Parathyroid adenoma (tissue), 2 donors: Measurements from ENCODE around the gene FGFR2.

Experiments used
- H2AFZ ChIP-seq: fragments of 300-600 bp; sonication (generic); one replicate; pipeline ENCODE4 v1.7.0; 2017; ENCODE audit warnings: antibody characterized with exemption, mild to moderate bottlenecking
- H3K27ac ChIP-seq: fragments of 300-600 bp; sonication (generic); one replicate; pipeline ENCODE4 v1.7.0; 2017
- H3K27me3 ChIP-seq: fragments of 300-600 bp; sonication (generic); one replicate; pipeline ENCODE4 v1.7.0; 2017; ENCODE audit warnings: low read length; ENCODE audit not compliant: control insufficient read depth, insufficient read depth
- H3K36me3 ChIP-seq: fragments of 300-600 bp; sonication (generic); one replicate; pipeline ENCODE4 v1.7.0; 2017; ENCODE audit warnings: low read length; ENCODE audit not compliant: control insufficient read depth, insufficient read depth
- H3K4me1 ChIP-seq: fragments of 300-600 bp; sonication (generic); one replicate; pipeline ENCODE4 v1.7.0; 2017; ENCODE audit warnings: control low read depth
- H3K4me2 ChIP-seq: fragments of 300-600 bp; sonication (generic); one replicate; pipeline ENCODE4 v1.7.0; 2017; ENCODE audit warnings: low read length
- H3K4me3 ChIP-seq: fragments of 300-600 bp; sonication (generic); one replicate; pipeline ENCODE4 v1.7.0; 2017; ENCODE audit warnings: low read depth, low read length
- H3K79me2 ChIP-seq: fragments of 300-600 bp; sonication (generic); one replicate; pipeline ENCODE4 v1.7.0; 2017; ENCODE audit warnings: control low read depth
- H3K9ac ChIP-seq: fragments of 300-600 bp; sonication (generic); one replicate; pipeline ENCODE4 v1.7.0; 2017; ENCODE audit warnings: mild to moderate bottlenecking
- H3K9me3 ChIP-seq: fragments of 300-600 bp; sonication (generic); one replicate; pipeline ENCODE4 v1.7.0; 2017; ENCODE audit warnings: low read length; ENCODE audit not compliant: control insufficient read depth
- CTCF ChIP-seq: fragments of 300-600 bp; sonication (generic); IDR thresholded peaks from one replicate; pipeline ENCODE4 v1.7.0; 2017; ENCODE audit warnings: antibody characterized with exemption, mild to moderate bottlenecking
- donor health status: primary hyperparathyroidism.

The FGFR2 gene

GRCh38 chr10:121500701-121501332 is 97.4 kb downstream of the FGFR2 start:
- Histone ChIP-seq H3K9ac (no peak overlapping the region), H3K36me3 (no peaks in the 10 kb centered on the region), H3K4me2 (no peak overlapping the region), H3K27ac (no peak overlapping the region), H3K9me3 (no peaks in the 10 kb centered on the region), H3K79me2 (no peaks in the 10 kb centered on the region), H3K27me3 (no peaks in the 10 kb centered on the region), H2AFZ (no peak overlapping the region), H3K4me3 (no peak overlapping the region), H3K4me1 (no peaks in the 10 kb centered on the region)
- no peak for TF ChIP-seq CTCF

GRCh38 chr10:121497513-121498470 is 100.5 kb downstream of the FGFR2 start:
- H3K4me2 ChIP-seq: no peak overlapping the region
- H3K27me3 ChIP-seq: no peaks in the 10 kb centered on the region
- H3K36me3 ChIP-seq: no peaks in the 10 kb centered on the region
- TF ChIP-seq CTCF: no peak
- H2AFZ ChIP-seq: no peak overlapping the region
- H3K27ac ChIP-seq: no peak overlapping the region
- H3K4me3 ChIP-seq: no peak overlapping the region
- H3K9me3 ChIP-seq: no peaks in the 10 kb centered on the region
- no peak overlapping the region for H3K9ac ChIP-seq
- H3K79me2 ChIP-seq: no peaks in the 10 kb centered on the region
- no peaks in the 10 kb centered on the region for H3K4me1 ChIP-seq

DNA sequence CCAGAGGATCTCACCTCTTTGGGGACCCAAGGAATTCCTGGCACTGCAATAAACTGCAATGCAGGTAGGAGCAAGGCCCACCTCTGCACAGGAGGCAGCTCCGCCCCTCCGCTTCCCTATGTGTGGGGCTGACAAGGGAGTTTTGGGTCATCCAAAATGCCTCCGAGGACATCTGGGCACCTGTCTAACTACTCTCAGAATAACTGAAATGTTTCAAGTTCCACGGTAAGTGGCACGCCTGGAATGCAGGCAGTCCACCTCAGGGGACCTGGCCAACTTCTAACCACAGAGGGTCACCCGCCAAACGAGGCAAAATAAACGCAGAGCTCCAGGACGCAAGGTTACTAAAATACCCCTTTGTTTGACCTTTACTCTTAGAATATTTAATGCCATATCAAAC is 102.5 kb downstream of the FGFR2 start:
- Histone ChIP-seq H3K4me1 (no peaks in the 10 kb centered on the region), H3K27ac (no peak overlapping the region), H3K4me3 (no peak overlapping the region), H3K4me2 (no peak overlapping the region), H3K36me3 (no peaks in the 10 kb centered on the region), H2AFZ (no peak overlapping the region), H3K27me3 (no peaks in the 10 kb centered on the region), H3K79me2 (no peaks in the 10 kb centered on the region), H3K9me3 (no peaks in the 10 kb centered on the region), H3K9ac (no peak overlapping the region)
- no peak for TF ChIP-seq CTCF

- no peaks in the 10 kb centered on the region for H3K4me1 ChIP-seq
- no peak overlapping the region for H3K4me2 ChIP-seq
- H3K36me3 ChIP-seq: no peaks in the 10 kb centered on the region
- no peak for TF ChIP-seq CTCF
- H3K27ac ChIP-seq: no peak overlapping the region
- H3K4me3 ChIP-seq: no peak overlapping the region
- no peaks in the 10 kb centered on the region for H3K27me3 ChIP-seq
- H3K79me2 ChIP-seq: no peaks in the 10 kb centered on the region
- H3K9ac ChIP-seq: no peak overlapping the region
- H3K9me3 ChIP-seq: no peaks in the 10 kb centered on the region
- no peak overlapping the region for H2AFZ ChIP-seq
Observed at GRCh38 chr10:121494296-121494695, 103.9 kb downstream of the FGFR2 start.
